ENCODE data around the gene NDUFA11. TPM values are rescaled to one million over a fixed set of nuclear protein-coding genes. Genes with fewer than 3 reads are reported as not detected.
A peak's percentile ranks its signal among the peaks of the same experiment; 100 is the strongest.

Gene NDUFA11
- polyA plus RNA-seq, 3 donors: 174 to 222 (median 202) TPM

- DNase-seq: no peak
These were observed 34.0 kb upstream of the NDUFA11 start for GRCh38 chr19:5937550-5937949.

- DNase-seq: no peak
These were observed 32.7 kb upstream of the NDUFA11 start for GRCh38 chr19:5936292-5936592.

- DNase-seq: no peak
These were observed 32.1 kb upstream of the NDUFA11 start for GRCh38 chr19:5935473-5936291.

- DNase-seq: peak; percentile 76
These were observed 31.3 kb upstream of the NDUFA11 start for GRCh38 chr19:5934774-5935472.

GRCh38 chr19:5934069-5934401 is 30.4 kb upstream of the NDUFA11 start:
- DNase-seq: no peak

GRCh38 chr19:5933391-5934068 is 29.9 kb upstream of the NDUFA11 start:
- no peak for DNase-seq

- no peak for DNase-seq
These were observed 29.1 kb upstream of the NDUFA11 start for GRCh38 chr19:5932609-5933262.

- no peak for DNase-seq
These were observed 28.6 kb upstream of the NDUFA11 start for GRCh38 chr19:5932146-5932545.

GRCh38 chr19:5931251-5931650 is 27.7 kb upstream of the NDUFA11 start:
- DNase-seq: no peak

- DNase-seq: no peak
These were observed 26.0 kb upstream of the NDUFA11 start for GRCh38 chr19:5929625-5930024.

- DNase-seq: no peak
These were observed 25.6 kb upstream of the NDUFA11 start for GRCh38 chr19:5929179-5929578.

GRCh38 chr19:5927441-5927821 is 23.8 kb upstream of the NDUFA11 start:
- DNase-seq: no peak

- peak; percentile 67 for DNase-seq
These were observed 23.3 kb upstream of the NDUFA11 start for GRCh38 chr19:5926641-5927440.

GRCh38 chr19:5925830-5926427 is 22.3 kb upstream of the NDUFA11 start:
- DNase-seq: no peak

- no peak for DNase-seq
These were observed 19.8 kb upstream of the NDUFA11 start for GRCh38 chr19:5923356-5923755.

- no peak for DNase-seq
These were observed 18.6 kb upstream of the NDUFA11 start for GRCh38 chr19:5922161-5922545.

GRCh38 chr19:5921516-5922160 is 18.0 kb upstream of the NDUFA11 start:
- no peak for DNase-seq

- DNase-seq: no peak
These were observed 15.0 kb upstream of the NDUFA11 start for GRCh38 chr19:5918463-5919079.

GRCh38 chr19:5917431-5918107 is 14.0 kb upstream of the NDUFA11 start:
- no peak for DNase-seq
